HG03342 (cell line): Measurements from ENCODE around the gene MRFAP1.
"Not testable (repeated sequence)": the region's sequence is repeated elsewhere in the genome, so short reads cannot be mapped to it uniquely, and the experiment has no call there.

Experiments used
- ATAC-seq: cut with Tn5 transposase; IDR thresholded peaks from one replicate; pipeline ENCODE4 v1.9.1; 2021; ENCODE audit warnings: mild to moderate bottlenecking, moderate library complexity; ENCODE audit not compliant: unreplicated experiment

The MRFAP1 gene

DNA sequence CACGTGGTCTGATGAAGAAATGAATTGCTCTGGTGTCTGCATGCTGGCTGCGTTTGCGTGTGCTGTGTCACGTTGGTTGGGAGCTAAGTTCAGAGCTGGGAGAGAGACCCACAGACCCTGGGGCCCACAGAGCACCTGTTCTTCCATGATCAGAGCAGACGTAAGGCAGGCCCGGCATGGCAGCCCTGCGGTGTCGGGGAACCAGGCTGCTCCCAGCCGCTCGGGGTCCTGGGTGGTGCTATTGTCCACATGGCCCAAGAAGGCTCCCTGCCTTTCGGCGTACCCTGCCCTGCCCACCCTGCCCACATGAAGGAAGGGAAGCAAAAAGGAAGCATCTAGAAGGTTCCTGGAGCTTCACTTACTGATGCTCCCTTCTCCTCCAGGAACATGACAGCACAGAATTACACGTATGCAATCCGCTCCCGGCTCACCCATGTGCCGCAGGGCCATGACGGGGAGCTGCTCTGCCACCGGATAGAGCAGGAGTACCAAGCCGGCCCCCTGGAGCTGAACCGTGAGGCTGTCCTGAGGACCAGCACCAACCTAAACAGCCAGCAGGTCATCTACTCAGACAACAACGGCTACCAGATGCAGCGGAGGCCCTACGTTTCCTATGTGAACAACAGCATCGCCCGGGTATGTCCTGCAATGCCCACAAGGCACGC lies 30.9 kb upstream of the MRFAP1 start:
- no peak for ATAC-seq

- no peak for ATAC-seq
These were observed 29.5 kb upstream of the MRFAP1 start for GRCh38 chr4:6610856-6611430.

- no peak for ATAC-seq
These were observed 27.4 kb upstream of the MRFAP1 start for GRCh38 chr4:6612961-6613675.

DNA sequence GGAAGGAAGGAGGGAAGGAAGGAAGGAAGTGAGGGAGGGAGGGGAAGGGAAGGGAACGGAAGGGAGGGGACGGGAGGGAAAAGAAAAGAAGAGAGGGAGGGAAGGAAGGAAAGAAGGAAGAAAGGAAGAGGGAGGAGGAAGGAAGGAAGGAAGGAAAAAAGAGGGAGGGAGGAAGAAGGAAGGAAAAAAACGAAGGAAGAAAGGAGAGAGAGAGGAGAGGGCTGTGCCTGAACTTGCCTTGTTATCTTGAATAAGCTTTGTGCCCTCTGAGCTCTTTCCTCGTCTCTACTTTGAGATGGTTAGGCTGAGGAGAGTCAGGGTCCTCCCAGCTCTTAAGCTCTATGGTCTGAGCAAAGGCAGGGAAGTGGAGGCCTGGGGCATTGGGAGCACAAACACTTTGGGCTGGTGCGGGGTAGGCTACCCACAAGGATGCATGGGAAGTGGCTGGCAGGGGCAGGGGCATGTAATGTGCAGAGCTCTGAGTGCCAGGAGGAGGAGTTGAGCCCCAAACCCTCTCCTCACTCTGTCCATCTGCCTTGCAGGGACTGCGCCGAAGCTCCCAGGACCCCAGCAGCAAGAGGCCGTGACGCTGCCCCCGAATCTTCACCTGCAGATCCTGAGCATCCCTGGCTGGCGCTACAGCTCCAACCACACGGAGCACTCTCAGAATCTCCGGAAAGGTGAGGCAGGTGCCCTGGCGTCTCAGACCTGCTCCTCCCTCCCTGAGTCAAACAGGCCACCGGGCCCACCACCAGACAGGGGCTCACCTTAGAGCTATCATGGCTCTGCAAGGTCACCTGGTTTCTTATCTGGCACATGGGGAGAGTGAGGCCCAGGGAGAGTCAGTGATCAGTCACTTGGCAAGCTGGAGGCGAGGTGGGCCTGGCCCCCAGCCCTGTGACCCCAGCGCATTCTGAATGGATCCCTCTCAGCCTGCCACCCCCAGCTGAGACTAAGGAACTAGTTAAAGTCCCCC lies 26.5 kb upstream of the MRFAP1 start:
- no peak for ATAC-seq

DNA sequence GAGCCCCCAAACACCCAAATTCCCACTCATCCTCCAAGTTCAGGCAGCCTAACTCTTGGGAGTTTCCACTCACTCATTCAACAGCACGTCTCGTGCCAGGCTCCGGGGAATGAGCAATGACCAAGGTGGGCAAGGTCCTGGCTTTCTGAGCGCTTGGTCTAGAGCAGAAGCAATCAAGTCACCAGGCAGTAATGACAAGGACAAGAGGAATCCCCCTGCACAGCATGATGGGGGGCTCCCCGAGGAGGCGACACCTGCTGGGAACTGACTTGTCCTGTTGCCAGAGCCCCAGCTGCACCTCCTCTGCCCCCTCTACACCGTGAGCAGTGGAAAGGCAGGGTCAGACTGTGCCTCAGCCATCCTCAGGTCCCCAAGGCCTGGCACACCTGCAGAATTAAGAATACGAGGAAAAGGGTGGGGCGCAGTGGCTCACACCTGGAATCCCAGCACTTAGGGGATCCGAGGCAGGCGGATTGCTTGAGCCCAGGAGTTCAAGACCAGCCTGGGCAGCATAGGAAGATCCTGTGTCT lies 25.7 kb upstream of the MRFAP1 start:
- no peak for ATAC-seq

GRCh38 chr4:6616087-6616995 lies 24.1 kb upstream of the MRFAP1 start:
- ATAC-seq = no peak

DNA sequence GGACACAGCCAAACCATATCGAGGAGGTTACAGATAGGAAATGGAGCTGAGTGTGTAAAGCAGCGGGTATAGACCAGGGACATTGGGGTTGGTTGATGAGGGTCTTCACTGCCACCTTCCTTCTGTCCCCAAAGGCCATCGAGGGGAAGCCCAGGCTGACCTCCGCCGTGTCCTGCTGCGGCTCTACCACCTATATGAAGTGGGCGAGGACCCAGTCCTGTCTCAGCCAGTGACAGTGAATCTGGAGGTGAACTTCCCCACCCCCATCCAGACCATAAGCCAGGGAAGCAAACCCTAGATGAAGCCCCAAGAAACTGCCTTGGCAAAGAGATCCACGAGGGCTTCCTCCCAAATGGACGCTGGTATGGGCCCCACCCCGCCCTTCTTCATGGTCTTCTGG lies 23.2 kb upstream of the MRFAP1 start:
- ATAC-seq = no peak

DNA sequence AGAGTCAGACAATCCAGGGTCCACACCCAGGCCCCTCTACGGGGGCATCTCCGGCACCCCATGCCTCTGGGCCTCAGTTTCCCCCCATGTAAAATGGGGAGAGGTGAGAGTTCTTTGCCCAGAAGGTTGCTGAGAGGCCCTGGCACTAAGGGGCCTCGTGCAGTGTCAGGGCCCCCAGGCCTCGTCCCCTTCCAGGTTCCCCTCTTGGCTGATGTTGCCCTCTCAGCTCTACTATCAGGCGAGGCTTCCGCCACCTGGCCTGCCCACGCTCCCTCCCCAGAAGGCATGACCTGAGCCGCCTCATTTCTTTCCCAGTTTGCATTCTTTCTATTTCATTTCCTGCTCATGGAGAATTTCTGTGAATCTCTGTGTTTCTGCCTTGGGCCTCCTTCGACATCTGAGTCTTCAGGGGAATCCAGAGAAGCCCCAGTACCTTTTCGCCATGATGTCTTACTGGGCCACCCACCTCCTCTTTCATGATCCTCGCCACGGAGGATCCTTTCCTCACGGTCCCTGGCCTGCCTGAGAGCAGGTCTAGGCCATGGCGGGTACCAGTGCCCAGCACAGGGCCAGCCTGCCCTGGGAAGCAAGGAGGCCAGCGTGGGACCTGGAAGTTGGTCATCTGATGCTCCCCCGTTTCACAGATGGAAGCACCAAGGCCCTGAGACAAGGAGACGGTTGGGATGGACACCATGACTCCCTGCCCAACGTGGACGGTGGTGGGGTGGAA lies 21.9 kb upstream of the MRFAP1 start:
- no peak for ATAC-seq

GRCh38 chr4:6619116-6619465 lies 21.4 kb upstream of the MRFAP1 start:
- ATAC-seq = no peak

DNA sequence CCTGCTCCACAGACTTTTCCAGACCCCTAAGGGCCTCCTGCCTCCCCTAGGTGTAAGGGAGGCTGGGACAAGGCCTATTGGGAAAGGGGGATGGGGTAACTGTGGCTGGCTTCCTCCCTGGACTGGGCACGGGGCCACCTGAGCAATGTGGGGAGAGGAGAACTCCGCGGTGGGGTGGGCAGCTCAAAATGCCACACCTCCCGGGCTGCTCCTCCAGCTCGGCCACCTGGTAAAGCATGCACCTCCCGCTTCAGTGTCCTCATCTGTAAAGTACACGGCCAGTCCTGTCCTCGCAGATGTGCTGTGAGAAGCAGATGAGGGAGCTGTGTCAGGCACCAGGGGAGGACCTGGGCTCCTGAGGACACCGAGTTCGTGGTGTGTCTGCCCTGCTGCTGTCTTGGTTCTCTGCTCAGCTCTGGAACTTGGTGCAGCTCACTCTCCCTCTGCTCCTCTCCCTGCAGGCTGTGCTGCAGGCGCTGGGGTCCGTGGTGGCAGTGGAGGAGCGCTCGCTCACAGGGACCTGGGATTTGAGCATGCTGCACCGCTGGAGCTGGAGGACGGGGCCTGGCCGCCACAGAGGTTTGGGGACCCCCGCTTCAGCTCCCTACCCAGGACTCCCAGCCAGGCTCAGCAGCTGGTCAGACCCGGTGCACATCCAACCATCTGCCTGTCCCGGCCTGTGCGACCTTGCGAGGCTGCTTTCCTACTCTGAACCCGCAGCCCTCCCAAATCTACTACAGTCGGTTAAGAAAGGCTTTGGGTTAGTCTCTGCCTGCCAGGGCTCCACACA lies 20.8 kb upstream of the MRFAP1 start:
- ATAC-seq = no peak

GRCh38 chr4:6620296-6620695 lies 20.2 kb upstream of the MRFAP1 start:
- ATAC-seq = no peak

DNA sequence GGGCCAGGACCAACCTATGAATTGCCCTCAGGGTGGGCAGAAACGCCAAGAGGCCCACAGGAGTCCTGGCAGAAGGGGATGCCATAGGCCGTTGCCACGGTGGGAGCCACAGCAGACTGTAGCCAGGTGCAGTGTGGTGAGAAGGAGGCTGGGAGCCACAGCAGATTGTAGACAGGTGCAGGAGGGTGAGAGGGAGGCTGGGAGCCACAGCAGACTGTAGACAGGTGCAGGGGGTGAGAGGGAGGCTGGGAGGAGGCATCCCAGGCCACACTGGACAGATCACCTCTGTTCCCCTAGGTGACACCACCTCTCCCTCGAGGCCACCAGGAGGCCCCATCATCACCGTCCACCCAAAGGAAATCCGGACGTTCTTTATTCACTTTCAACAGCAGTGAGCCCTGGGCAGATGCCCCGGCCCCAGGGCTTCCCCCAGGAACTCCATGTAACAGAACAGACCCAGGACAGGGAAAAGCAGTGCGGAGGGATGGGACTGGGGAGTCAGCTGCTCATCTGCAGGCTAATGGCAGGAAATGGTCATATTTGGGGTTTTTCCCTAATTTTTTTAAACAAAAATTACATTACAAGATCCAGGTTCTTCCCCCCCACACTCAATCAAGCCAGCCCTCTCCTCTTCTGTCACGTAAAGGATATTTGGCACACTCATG lies 19.5 kb upstream of the MRFAP1 start:
- ATAC-seq = no peak

DNA sequence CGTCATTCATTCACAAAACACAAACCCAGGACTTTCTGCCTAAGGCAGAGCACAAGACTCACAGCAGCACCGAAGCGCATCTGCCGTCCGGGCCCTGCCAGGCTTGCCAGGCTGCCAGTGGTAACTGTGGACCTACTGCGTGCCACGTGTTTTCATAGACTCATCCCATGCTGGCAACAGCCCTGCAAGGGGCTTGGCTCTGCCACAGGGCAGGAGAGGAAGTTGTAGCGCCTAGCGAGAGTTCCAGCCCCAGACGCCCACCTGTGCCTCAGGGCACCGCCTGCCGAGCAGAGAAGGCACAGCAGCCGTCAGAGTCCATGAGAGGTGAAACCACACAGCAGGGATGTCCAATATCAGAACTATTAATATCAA lies 18.9 kb upstream of the MRFAP1 start:
- no peak for ATAC-seq

GRCh38 chr4:6622744-6623143 lies 17.7 kb upstream of the MRFAP1 start:
- no peak for ATAC-seq

GRCh38 chr4:6625256-6625655 lies 15.2 kb upstream of the MRFAP1 start:
- ATAC-seq = no peak

GRCh38 chr4:6626066-6626465 lies 14.4 kb upstream of the MRFAP1 start:
- ATAC-seq = no peak

DNA sequence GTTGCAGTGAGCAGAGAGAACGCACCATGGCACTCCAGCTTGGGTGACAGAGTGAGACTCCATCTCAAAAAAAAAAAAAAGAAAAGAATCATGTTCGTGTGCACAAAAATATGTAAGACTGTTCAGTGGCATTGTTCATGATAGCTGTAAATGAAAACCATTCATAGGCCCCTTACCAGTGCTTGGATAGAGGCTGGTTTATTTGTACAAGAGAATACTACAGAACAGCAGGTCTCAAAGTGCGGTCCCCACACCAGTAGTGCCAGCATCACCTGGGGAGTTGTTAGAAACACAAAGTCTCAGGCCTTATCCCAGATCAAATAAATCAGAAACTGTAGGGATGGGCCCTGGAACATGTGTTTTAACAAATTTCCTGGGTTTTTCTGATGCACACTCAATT lies 12.7 kb upstream of the MRFAP1 start:
- ATAC-seq = no peak

GRCh38 chr4:6628484-6628883 lies 12.0 kb upstream of the MRFAP1 start:
- ATAC-seq = not testable (repeated sequence)
